HEK293 (cell line): Measurements from ENCODE around the gene CNPY1.

ENCODE experiments used
- GLIS1 ChIP-seq: fragments of 450-650 bp; formaldehyde crosslinking; IDR thresholded peaks from 2 replicates; pipeline ENCODE4 v1.5.1; 2016; ENCODE audit warnings: missing biosample characterization, missing genetic modification characterization
- GLIS2 ChIP-seq: fragments of 450-650 bp; formaldehyde crosslinking; IDR thresholded peaks from 2 replicates; pipeline ENCODE4 v1.5.1; 2016; ENCODE audit warnings: missing biosample characterization, missing genetic modification characterization
- PATZ1 ChIP-seq: fragments of 450-650 bp; formaldehyde crosslinking; IDR thresholded peaks from 2 replicates; pipeline ENCODE4 v1.5.1; 2016; ENCODE audit warnings: missing biosample characterization, missing genetic modification characterization
- PRDM10 ChIP-seq: fragments of 450-650 bp; formaldehyde crosslinking; IDR thresholded peaks from 2 replicates; pipeline ENCODE4 v1.5.1; 2016; ENCODE audit warnings: missing biosample characterization, missing genetic modification characterization
- SP2 ChIP-seq: fragments of 450-650 bp; formaldehyde crosslinking; IDR thresholded peaks from 2 replicates; pipeline ENCODE4 v1.5.1; 2016; ENCODE audit warnings: missing biosample characterization, missing genetic modification characterization
- SP3 ChIP-seq: fragments of 450-650 bp; formaldehyde crosslinking; IDR thresholded peaks from 2 replicates; pipeline ENCODE4 v1.5.1; 2016; ENCODE audit warnings: missing biosample characterization, missing genetic modification characterization
- SP7 ChIP-seq: fragments of 450-650 bp; formaldehyde crosslinking; IDR thresholded peaks from 2 replicates; pipeline ENCODE4 v1.5.1; 2016; ENCODE audit warnings: missing biosample characterization, missing genetic modification characterization
- ZBTB11 ChIP-seq: fragments of 450-650 bp; formaldehyde crosslinking; conservative IDR thresholded peaks from 2 replicates; pipeline ENCODE4 v1.5.1; 2016; ENCODE audit warnings: low read depth, missing biosample characterization, missing genetic modification characterization
- ZBTB17 ChIP-seq: fragments of 450-650 bp; formaldehyde crosslinking; IDR thresholded peaks from 2 replicates; pipeline ENCODE4 v1.5.1; 2016; ENCODE audit warnings: missing biosample characterization, missing genetic modification characterization
- ZNF132 ChIP-seq: fragments of 450-650 bp; formaldehyde crosslinking; IDR thresholded peaks from 2 replicates; pipeline ENCODE4 v1.5.1; 2017; ENCODE audit warnings: missing biosample characterization, missing genetic modification characterization, borderline replicate concordance
- ZNF146 ChIP-seq: fragments of 450-650 bp; formaldehyde crosslinking; IDR thresholded peaks from 2 replicates; pipeline ENCODE4 v1.5.1; 2016; ENCODE audit warnings: missing biosample characterization, missing genetic modification characterization
- ZNF18 ChIP-seq: fragments of 450-650 bp; formaldehyde crosslinking; IDR thresholded peaks from 2 replicates; pipeline ENCODE4 v1.5.1; 2016; ENCODE audit warnings: missing biosample characterization, missing genetic modification characterization
- ZNF2 ChIP-seq: fragments of 450-650 bp; formaldehyde crosslinking; IDR thresholded peaks from 2 replicates; pipeline ENCODE4 v1.5.1; 2016; ENCODE audit warnings: missing biosample characterization, missing genetic modification characterization
- ZNF362 ChIP-seq: fragments of 450-650 bp; formaldehyde crosslinking; IDR thresholded peaks from 2 replicates; pipeline ENCODE4 v1.5.1; 2016; ENCODE audit warnings: missing biosample characterization, missing genetic modification characterization
- ZNF366 ChIP-seq: fragments of 450-650 bp; formaldehyde crosslinking; conservative IDR thresholded peaks from 2 replicates; pipeline ENCODE4 v1.5.1; 2016; ENCODE audit warnings: missing biosample characterization, missing genetic modification characterization
- ZNF391 ChIP-seq: fragments of 450-650 bp; formaldehyde crosslinking; IDR thresholded peaks from 2 replicates; pipeline ENCODE4 v1.5.1; 2016; ENCODE audit warnings: low read depth, missing biosample characterization, missing genetic modification characterization, borderline replicate concordance
- ZNF398 ChIP-seq: fragments of 450-650 bp; formaldehyde crosslinking; IDR thresholded peaks from 2 replicates; pipeline ENCODE4 v1.5.1; 2017; ENCODE audit warnings: missing biosample characterization, missing genetic modification characterization
- ZNF423 ChIP-seq: fragments of 450-650 bp; formaldehyde crosslinking; IDR thresholded peaks from 2 replicates; pipeline ENCODE4 v1.5.1; 2016; ENCODE audit warnings: missing biosample characterization, missing genetic modification characterization
- ZNF449 ChIP-seq: fragments of 450-650 bp; formaldehyde crosslinking; IDR thresholded peaks from 2 replicates; pipeline ENCODE4 v1.5.1; 2017; ENCODE audit warnings: missing biosample characterization, mild to moderate bottlenecking, missing genetic modification characterization, moderate library complexity
- ZNF580 ChIP-seq: fragments of 450-650 bp; formaldehyde crosslinking; IDR thresholded peaks from 2 replicates; pipeline ENCODE4 v1.5.1; 2016; ENCODE audit warnings: missing biosample characterization, missing genetic modification characterization
- ZNF600 ChIP-seq: fragments of 450-650 bp; formaldehyde crosslinking; IDR thresholded peaks from 2 replicates; pipeline ENCODE4 v1.5.1; 2016; ENCODE audit warnings: missing biosample characterization, missing genetic modification characterization
- ZNF843 ChIP-seq: fragments of 450-650 bp; formaldehyde crosslinking; IDR thresholded peaks from 2 replicates; pipeline ENCODE4 v1.5.1; 2016; ENCODE audit warnings: missing biosample characterization, missing genetic modification characterization

Gene CNPY1

GRCh38 chr7:155458878-155459699 is 87.3 kb downstream of the CNPY1 start (continued):
- TF ChIP-seq ZNF146 (tag by site-specific recombination): no peak
- no peak for TF ChIP-seq ZNF132 (tag by site-specific recombination)
- TF ChIP-seq GLIS1 (tag by site-specific recombination): peak; percentile 70
- TF ChIP-seq PRDM10: no peak
- TF ChIP-seq ZNF2 (tag by site-specific recombination): peak; percentile 57; the same call in 1 of the 2 replicates
- 0 out of 2 replicates have a peak, but pooled peaks have one; percentile 11 for TF ChIP-seq SP3
- TF ChIP-seq GLIS2: peak; percentile 93
- TF ChIP-seq ZNF449 (tag by site-specific recombination): peak; percentile 28; the same call in 1 of the 2 replicates
- 0 out of 2 replicates have a peak, but pooled peaks have one; percentile 17 for TF ChIP-seq SP7 (tag by site-specific recombination)
- TF ChIP-seq ZNF391 (tag by site-specific recombination): peak; percentile 15; the same call in 1 of the 2 replicates
- TF ChIP-seq ZNF843 (tag by site-specific recombination): 0 out of 2 replicates have a peak, but pooled peaks have one; percentile 8
- peak; percentile 97 for TF ChIP-seq ZBTB11
- peak; percentile 58; the same call in 1 of the 2 replicates for TF ChIP-seq ZNF398
- TF ChIP-seq ZNF18 (tag by site-specific recombination): peak; percentile 68
- TF ChIP-seq ZNF600: peak; percentile 74
- peak; percentile 17; the same call in 1 of the 2 replicates for TF ChIP-seq SP2
- TF ChIP-seq ZBTB17 (tag by site-specific recombination): peak; percentile 76
- no peak for TF ChIP-seq ZNF580 (tag by site-specific recombination)
- no peak for TF ChIP-seq ZNF362 (tag by site-specific recombination)
- peak; percentile 71 for TF ChIP-seq ZNF366 (tag by site-specific recombination)
- TF ChIP-seq PATZ1: peak; percentile 65
- TF ChIP-seq ZNF423 (tag by site-specific recombination): peak; percentile 44; the same call in 1 of the 2 replicates
